SH-SY5Y (cell line): ENCODE data around the gene GSG1.

Experiments used
- GATA2 ChIP-seq: IDR thresholded peaks from 2 replicates; pipeline ENCODE4 v1.6.1; 2011; ENCODE audit warnings: mild to moderate bottlenecking, low read depth, low read length
- GATA3 ChIP-seq: IDR thresholded peaks from 2 replicates; pipeline ENCODE4 v1.6.1; 2011; ENCODE audit warnings: low read depth, mild to moderate bottlenecking, low read length, moderate library complexity

Gene GSG1

DNA sequence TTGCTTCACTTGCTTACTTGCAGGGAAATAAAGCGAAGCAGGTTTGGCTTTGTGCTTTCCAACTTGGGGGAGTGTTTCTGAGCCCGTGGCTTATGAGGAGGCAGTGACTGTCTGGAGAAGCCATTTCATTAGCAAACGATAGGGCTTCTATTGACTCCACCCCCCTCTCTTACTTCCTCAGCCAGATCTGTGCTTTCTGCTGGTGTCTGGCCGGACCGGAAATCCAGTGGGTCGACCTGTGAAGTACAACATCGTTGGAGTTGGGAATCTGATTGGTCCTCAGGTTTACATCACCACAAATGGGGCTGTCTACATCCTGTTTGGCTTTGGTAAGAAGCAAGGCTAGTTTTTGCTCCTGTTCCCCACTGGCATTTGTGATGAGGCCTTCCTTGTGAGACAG lies 37.0 kb downstream of the GSG1 start:
- no peak for TF ChIP-seq GATA2
- no peak for TF ChIP-seq GATA3

- no peak for TF ChIP-seq GATA3
- TF ChIP-seq GATA2: no peak
Observed at GRCh38 chr12:13066014-13066413, 37.5 kb downstream of the GSG1 start.

- TF ChIP-seq GATA3 (no peak), GATA2 (no peak)
Observed at GRCh38 chr12:13062669-13063068, 40.8 kb downstream of the GSG1 start.

GRCh38 chr12:13061377-13061776 lies 42.1 kb downstream of the GSG1 start:
- no peak for TF ChIP-seq GATA3
- TF ChIP-seq GATA2: no peak

GRCh38 chr12:13060581-13060980 lies 42.9 kb downstream of the GSG1 start:
- no peak for TF ChIP-seq GATA2

- no peak for TF ChIP-seq GATA2
- TF ChIP-seq GATA3: no peak
Observed at GRCh38 chr12:13052421-13052820, 51.0 kb downstream of the GSG1 start.

DNA sequence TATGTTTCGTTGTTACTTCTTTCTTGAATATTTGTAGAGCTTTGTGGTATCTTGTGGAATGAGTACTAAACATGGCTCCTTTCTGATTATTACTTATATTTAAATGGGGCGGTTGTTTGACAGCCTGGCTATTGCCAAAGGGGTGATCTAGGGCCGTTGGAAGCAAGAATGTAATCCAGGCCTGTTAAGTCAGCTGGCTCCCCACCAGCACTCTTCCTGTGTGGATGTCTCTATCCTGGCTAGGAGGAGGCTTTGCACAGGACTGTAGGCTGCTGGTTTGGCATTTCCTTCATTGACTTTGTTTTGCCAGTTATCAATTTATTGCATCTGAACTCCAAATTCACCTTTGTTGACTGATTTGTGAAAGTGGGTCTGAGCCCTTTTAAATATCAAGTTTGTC lies 53.7 kb downstream of the GSG1 start:
- TF ChIP-seq GATA3 (no peak), GATA2 (no peak)

GRCh38 chr12:13046964-13047363 lies 56.5 kb downstream of the GSG1 start:
- TF ChIP-seq GATA2 (no peak), GATA3 (no peak)

GRCh38 chr12:13045816-13046215 lies 57.7 kb downstream of the GSG1 start:
- TF ChIP-seq GATA2 (no peak), GATA3 (no peak)

DNA sequence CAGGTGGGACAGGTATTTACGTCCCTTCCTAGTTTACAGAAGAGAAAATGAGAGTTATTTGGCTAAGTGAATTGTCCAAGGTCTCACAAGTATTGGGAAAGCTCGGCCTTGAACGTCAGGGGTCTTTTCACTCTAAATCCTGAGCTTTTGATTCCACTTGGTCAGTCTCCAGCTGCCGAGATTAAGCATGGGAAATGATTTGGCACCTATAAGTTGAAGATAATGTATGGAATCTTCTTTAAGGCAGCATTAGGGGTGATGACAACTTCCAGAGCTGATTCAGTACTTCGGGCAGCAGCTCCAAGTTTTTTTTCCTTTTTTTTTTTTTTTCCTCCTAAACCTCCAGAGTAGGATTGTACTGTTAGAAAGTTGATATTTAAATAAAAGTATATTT lies 58.6 kb downstream of the GSG1 start:
- TF ChIP-seq GATA2: no peak
- no peak for TF ChIP-seq GATA3

- TF ChIP-seq GATA3: no peak
Observed at GRCh38 chr12:13044002-13044905, 59.2 kb downstream of the GSG1 start, which contains the start of gene FAM234B. TSS of gene FAM234B (plus strand) at chr12:13044381. CDS start at chr12:13044404, 23 bp downstream.

GRCh38 chr12:13042666-13043230 lies 60.7 kb downstream of the GSG1 start:
- TF ChIP-seq GATA3 (no peak), GATA2 (no peak)

DNA sequence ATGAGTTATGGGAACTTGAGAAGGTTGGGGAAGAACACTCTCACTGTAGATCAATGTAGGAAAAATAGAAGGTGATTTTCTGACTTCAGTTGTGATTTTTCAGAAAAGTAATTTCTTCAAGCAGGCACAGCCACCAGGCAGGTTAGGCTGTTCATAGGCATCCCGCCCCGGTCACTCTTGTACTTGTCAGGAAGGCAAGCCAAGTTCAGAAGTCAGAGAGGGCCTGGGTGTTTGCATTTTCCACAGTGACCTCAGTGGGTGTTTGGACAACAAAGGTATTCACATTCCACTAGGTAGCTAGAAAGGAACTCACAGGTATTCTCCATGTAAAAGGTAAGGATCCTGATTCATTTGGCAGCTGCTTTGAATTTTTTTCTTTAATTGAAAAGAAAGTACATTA lies 62.2 kb downstream of the GSG1 start:
- no peak for TF ChIP-seq GATA3
- no peak for TF ChIP-seq GATA2

- TF ChIP-seq GATA2 (no peak), GATA3 (no peak)
Observed at GRCh38 chr12:13039328-13039956, 64.0 kb downstream of the GSG1 start.

- TF ChIP-seq GATA2: no peak
- TF ChIP-seq GATA3: no peak
Observed at GRCh38 chr12:13038491-13039161, 64.8 kb downstream of the GSG1 start.
